Neural progenitor cell (in vitro differentiated cells): Measurements from ENCODE around the gene PRLHR. TPM values are rescaled to one million over a fixed set of nuclear protein-coding genes. Genes with fewer than 3 reads are reported as not detected.

Experiments
- DNase-seq: peaks from one replicate; pipeline ENCODE4 v3.0.0-alpha.2; 2016; ENCODE audit warnings: low spot score
- H2AFZ ChIP-seq: fragments of 200-600 bp; sonication (generic); replicated peaks from 2 replicates; pipeline ENCODE4 v1.6.1; 2016; ENCODE audit warnings: antibody characterized with exemption
- H3F3A ChIP-seq: fragments of 200-600 bp; sonication (generic); 2 replicates; pipeline ENCODE4 v1.6.1; 2016; ENCODE audit warnings: antibody characterized with exemption, low read depth
- H3K27ac ChIP-seq: fragments of 200-600 bp; sonication (generic); 2 replicates; pipeline ENCODE4 v1.5.1; 2016; ENCODE audit warnings: mild to moderate bottlenecking
- H3K27me3 ChIP-seq: fragments of 200-600 bp; sonication (generic); 2 replicates; pipeline ENCODE4 v1.6.1; 2016; ENCODE audit warnings: mild to moderate bottlenecking, moderate library complexity
- H3K36me3 ChIP-seq: fragments of 200-600 bp; sonication (generic); 2 replicates; pipeline ENCODE4 v1.5.1; 2016
- H3K4me1 ChIP-seq: fragments of 200-600 bp; sonication (generic); 2 replicates; pipeline ENCODE4 v1.6.1; 2016; ENCODE audit warnings: mixed run types
- H3K4me2 ChIP-seq: fragments of 200-600 bp; sonication (generic); 2 replicates; pipeline ENCODE4 v1.6.1; 2016
- H3K4me3 ChIP-seq: fragments of 200-600 bp; sonication (generic); 2 replicates; pipeline ENCODE4 v1.5.1; 2016
- H3K79me2 ChIP-seq: fragments of 200-600 bp; sonication (generic); 2 replicates; pipeline ENCODE4 v1.6.1; 2016; ENCODE audit warnings: low read depth
- H3K9ac ChIP-seq: fragments of 200-600 bp; sonication (generic); 2 replicates; pipeline ENCODE4 v1.6.1; 2016
- H3K9me3 ChIP-seq: fragments of 200-600 bp; sonication (generic); 2 replicates; pipeline ENCODE4 v1.5.1; 2016; ENCODE audit warnings: low read depth
- H4K20me1 ChIP-seq: fragments of 200-600 bp; sonication (generic); 2 replicates; pipeline ENCODE4 v1.6.1; 2016; ENCODE audit warnings: low read depth
- H3K27ac Mint-ChIP-seq: 3 replicates; pipeline ENCODE4 v1.8.0; 2021; ENCODE audit warnings: mixed read lengths
- H3K27me3 Mint-ChIP-seq: 2 replicates; pipeline ENCODE4 v1.8.0; 2022; ENCODE audit warnings: low read depth, mild to moderate bottlenecking, inconsistent platforms, moderate library complexity, mixed read lengths; ENCODE audit not compliant: insufficient read depth
- H3K36me3 Mint-ChIP-seq: 3 replicates; pipeline ENCODE4 v1.8.0; 2021; ENCODE audit warnings: mixed read lengths
- H3K4me1 Mint-ChIP-seq: 3 replicates; pipeline ENCODE4 v1.8.0; 2021; ENCODE audit warnings: mixed read lengths
- H3K4me3 Mint-ChIP-seq: 3 replicates; pipeline ENCODE4 v1.8.0; 2021; ENCODE audit warnings: mild to moderate bottlenecking, moderate library complexity, mixed read lengths
- H3K9me3 Mint-ChIP-seq: 3 replicates; pipeline ENCODE4 v1.8.0; 2020; ENCODE audit warnings: mixed read lengths
- EZH2 ChIP-seq: fragments of 200-600 bp; sonication (generic); IDR thresholded peaks from 2 replicates; pipeline ENCODE4 v1.6.1; 2017; ENCODE audit warnings: antibody characterized with exemption, mild to moderate bottlenecking, moderate library complexity
- EZH2phosphoT487 ChIP-seq: fragments of 200-600 bp; sonication (generic); IDR thresholded peaks from 2 replicates; pipeline ENCODE4 v1.6.1; 2017; ENCODE audit warnings: antibody characterized with exemption
- total RNA-seq: library from RNA; depleted of rRNA; stranded (reverse); fragments of >200 nt; gene quantifications from 2 replicates; pipeline ENCODE4 v1.2.3, GENCODE V29; 2015; ENCODE audit warnings: low replicate concordance
- TF ChIP-seq, protein P1 (sequence below): fragments of 200-600 bp; sonication (generic); IDR thresholded peaks from 2 replicates; pipeline ENCODE4 v1.5.1; 2017; ENCODE audit warnings: antibody characterized with exemption, mild to moderate bottlenecking

PRLHR gene
- total RNA-seq, 1 donor from 2014 or later: not detected

DNA sequence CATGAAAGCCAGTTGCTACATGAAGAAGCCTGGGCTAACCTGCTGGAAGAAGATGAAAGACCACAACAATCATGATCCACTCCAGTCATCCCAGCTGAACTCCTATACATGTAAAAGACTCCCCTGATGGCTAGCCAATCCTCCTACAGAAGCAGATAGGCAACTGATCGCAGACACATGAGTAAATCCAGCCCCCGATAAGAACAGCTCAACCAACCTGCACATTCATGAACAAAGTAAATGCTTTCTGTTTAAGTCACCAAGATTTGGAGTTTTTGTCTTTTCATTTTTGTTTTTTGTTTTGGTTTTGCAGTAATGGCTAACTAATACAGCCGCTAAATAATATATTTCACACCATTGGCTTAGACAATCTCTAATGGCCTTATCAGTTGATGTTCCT, 53.7 kb downstream of the PRLHR start:
- Histone ChIP-seq H3K9ac (no peak overlapping the region), H3K79me2 (no peaks in the 10 kb centered on the region), H3K27me3 (no peaks in the 10 kb centered on the region), H4K20me1 (no peaks in the 10 kb centered on the region), H3K4me3 (no peak overlapping the region), H3K36me3 (no peaks in the 10 kb centered on the region), H3K27ac (no peak overlapping the region), H2AFZ (no peak overlapping the region), H3K4me2 (no peak overlapping the region), H3K9me3 (no peaks in the 10 kb centered on the region), H3K4me1 (no peaks in the 10 kb centered on the region), H3F3A (no peaks in the 10 kb centered on the region)
- Mint-ChIP-seq H3K36me3 (no peaks in the 10 kb centered on the region), H3K27ac (no peak overlapping the region), H3K9me3 (peaks cover 5% of the 10 kb centered on the region), H3K4me3 (no peak overlapping the region), H3K27me3 (peaks cover 12% of the 10 kb centered on the region), H3K4me1 (no peaks in the 10 kb centered on the region)
- no peak for DNase-seq
- TF ChIP-seq EZH2phosphoT487 (no peak), EZH2 (no peak)
- TF ChIP-seq, protein P1, sequence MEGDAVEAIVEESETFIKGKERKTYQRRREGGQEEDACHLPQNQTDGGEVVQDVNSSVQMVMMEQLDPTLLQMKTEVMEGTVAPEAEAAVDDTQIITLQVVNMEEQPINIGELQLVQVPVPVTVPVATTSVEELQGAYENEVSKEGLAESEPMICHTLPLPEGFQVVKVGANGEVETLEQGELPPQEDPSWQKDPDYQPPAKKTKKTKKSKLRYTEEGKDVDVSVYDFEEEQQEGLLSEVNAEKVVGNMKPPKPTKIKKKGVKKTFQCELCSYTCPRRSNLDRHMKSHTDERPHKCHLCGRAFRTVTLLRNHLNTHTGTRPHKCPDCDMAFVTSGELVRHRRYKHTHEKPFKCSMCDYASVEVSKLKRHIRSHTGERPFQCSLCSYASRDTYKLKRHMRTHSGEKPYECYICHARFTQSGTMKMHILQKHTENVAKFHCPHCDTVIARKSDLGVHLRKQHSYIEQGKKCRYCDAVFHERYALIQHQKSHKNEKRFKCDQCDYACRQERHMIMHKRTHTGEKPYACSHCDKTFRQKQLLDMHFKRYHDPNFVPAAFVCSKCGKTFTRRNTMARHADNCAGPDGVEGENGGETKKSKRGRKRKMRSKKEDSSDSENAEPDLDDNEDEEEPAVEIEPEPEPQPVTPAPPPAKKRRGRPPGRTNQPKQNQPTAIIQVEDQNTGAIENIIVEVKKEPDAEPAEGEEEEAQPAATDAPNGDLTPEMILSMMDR: no peak

Other genes starting within 250 kb of the PRLHR start
- 28.3 and 38.8 TPM in 2 replicates for gene CACUL1, start 159.3 kb upstream of the PRLHR start, total RNA-seq